Caco-2 (cell line): ENCODE results near the gene WNK2. TPM values are rescaled to one million over a fixed set of nuclear protein-coding genes. Genes with fewer than 3 reads are reported as not detected.

ENCODE experiments used
- BruUV-seq: library from RNA; stranded (reverse); fragments of 400-500 nt; replicated peaks from 2 replicates; lab custom pipeline; 2021; lab: Mats Ljungman, UMichigan
- CTCF ChIA-PET: fragments of 300-600 bp; sonication (Branson Sonifier 250); formaldehyde crosslinking; loops from one replicate; lab custom pipeline; 2022; ENCODE audit warnings: antibody characterized with exemption; lab: Charles Lee
- POLR2A ChIA-PET: fragments of 300-600 bp; sonication (Branson Sonifier 250); formaldehyde crosslinking; loops from one replicate; lab custom pipeline; 2022; ENCODE audit warnings: antibody characterized with exemption; lab: Charles Lee
- DNase-seq, 2 experiments: peaks; one replicate each; pipeline versions ENCODE4 v3.0.0 to v3.0.0-alpha.2; 2020 to 2022
- H3K27me3 ChIP-seq: replicated peaks from 2 replicates; pipeline ENCODE4 v1.6.0; 2011; ENCODE audit warnings: low read length; ENCODE audit not compliant: control insufficient read depth, insufficient read depth
- H3K36me3 ChIP-seq: 2 replicates; pipeline ENCODE4 v1.5.1; 2011; ENCODE audit warnings: low read length; ENCODE audit not compliant: control insufficient read depth, insufficient read depth
- H3K4me1 ChIP-seq: fragments of 250-450 bp; sonication (Bioruptor Pico); 2 replicates; pipeline ENCODE4 v1.5.1; 2020; ENCODE audit warnings: mild to moderate bottlenecking
- H3K4me3 ChIP-seq: 2 replicates; pipeline ENCODE4 v1.5.1; 2011; ENCODE audit warnings: low read depth, mild to moderate bottlenecking, control low read depth, low read length
- H3K9me3 ChIP-seq: fragments of 250-450 bp; sonication (Bioruptor Pico); 2 replicates; pipeline ENCODE4 v1.5.1; 2020; ENCODE audit warnings: mild to moderate bottlenecking, moderate library complexity
- H3K27ac Mint-ChIP-seq: one replicate; pipeline ENCODE4 v1.8.0; 2022; ENCODE audit warnings: mixed read lengths; ENCODE audit not compliant: unreplicated experiment
- H3K27me3 Mint-ChIP-seq: one replicate; pipeline ENCODE4 v1.8.0; 2022; ENCODE audit warnings: mixed read lengths; ENCODE audit not compliant: insufficient read depth, unreplicated experiment
- H3K36me3 Mint-ChIP-seq: one replicate; pipeline ENCODE4 v1.8.0; 2022; ENCODE audit warnings: mild to moderate bottlenecking, mixed read lengths; ENCODE audit not compliant: insufficient read depth, unreplicated experiment
- H3K4me1 Mint-ChIP-seq: one replicate; pipeline ENCODE4 v1.8.0; 2022; ENCODE audit warnings: low read depth, mixed read lengths; ENCODE audit not compliant: unreplicated experiment
- H3K4me3 Mint-ChIP-seq: one replicate; pipeline ENCODE4 v1.8.0; 2022; ENCODE audit warnings: mild to moderate bottlenecking, moderate library complexity, mixed read lengths; ENCODE audit not compliant: unreplicated experiment
- H3K9me3 Mint-ChIP-seq: one replicate; pipeline ENCODE4 v1.8.0; 2022; ENCODE audit warnings: mixed read lengths; ENCODE audit not compliant: unreplicated experiment
- CTCF ChIP-seq, 2 experiments: fragments of 200-600 bp in 1 of 2; IDR thresholded peaks; 1 replicate in 1 of 2; 2 replicates in 1 of 2; pipeline versions ENCODE4 v1.5.1 to v1.8.0; 2011 to 2022; ENCODE audit warnings: antibody characterized with exemption in 1 of 2, control low read depth in 1 of 2, inconsistent platforms in 1 of 2, low read depth in 1 of 2, low read length in 1 of 2, mild to moderate bottlenecking in 1 of 2, moderate library complexity in 1 of 2; ENCODE audit not compliant: insufficient read depth in 1 of 2, severe bottlenecking in 1 of 2, unreplicated experiment in 1 of 2
- intact Hi-C: fragments of 100-400 bp; cut with micrococcal nuclease; formaldehyde crosslinking; loops from one replicate; pipeline ENCODE4 v1.10.0; 2022; ENCODE audit not compliant: unreplicated experiment
- total RNA-seq: library from RNA; stranded (reverse); gene quantifications from 2 replicates; pipeline ENCODE4 v1.2.3, GENCODE V29; 2022

The WNK2 gene
- total RNA-seq, 1 experiment from 2014 or later, result 21.7 TPM

GRCh38 chr9:93192721-93193387 is 8.9 kb downstream of the WNK2 start:
- Mint-ChIP-seq H3K4me3 (no peak overlapping the region), H3K27me3 (no peaks in the 10 kb centered on the region), H3K27ac (no peak overlapping the region), H3K36me3 (peaks cover 9% of the 10 kb centered on the region), H3K4me1 (peaks cover 12% of the 10 kb centered on the region), H3K9me3 (no peaks in the 10 kb centered on the region)
- no TSS peak for BruUV-seq
- Histone ChIP-seq H3K4me3 (no peak overlapping the region), H3K36me3 (no peaks in the 10 kb centered on the region), H3K27me3 (no peaks in the 10 kb centered on the region), H3K9me3 (no peaks in the 10 kb centered on the region), H3K4me1 (peaks cover 11% of the 10 kb centered on the region)
- CTCF ChIA-PET, result no interaction called here
- POLR2A ChIA-PET, result no interaction called here
- DNase-seq, result no peak
- intact Hi-C loops, result no loop called here
- no peak for TF ChIP-seq CTCF (IDR thresholded peaks at IDR 0.05; ENCODE audit: insufficient read depth in 1 of 2, low read depth in 1 of 2, low read length in 1 of 2, severe bottlenecking in 1 of 2, unreplicated experiment in 1 of 2)

GRCh38 chr9:93193388-93194220 is 9.7 kb downstream of the WNK2 start:
- no peak overlapping the region for H3K4me3 ChIP-seq
- no peaks in the 10 kb centered on the region for H3K9me3 ChIP-seq
- no peaks in the 10 kb centered on the region for H3K27me3 Mint-ChIP-seq
- DNase-seq, result no peak
- CTCF ChIA-PET, result no interaction called here
- H3K27ac Mint-ChIP-seq, result no peak overlapping the region
- no peak overlapping the region for H3K4me3 Mint-ChIP-seq
- peaks cover 12% of the 10 kb centered on the region for H3K4me1 Mint-ChIP-seq
- no peak for TF ChIP-seq CTCF (IDR thresholded peaks at IDR 0.05; ENCODE audit: insufficient read depth in 1 of 2, low read depth in 1 of 2, low read length in 1 of 2, severe bottlenecking in 1 of 2, unreplicated experiment in 1 of 2)
- no peaks in the 10 kb centered on the region for H3K27me3 ChIP-seq
- BruUV-seq, result no TSS peak
- intact Hi-C loops, result no loop called here
- POLR2A ChIA-PET, result no interaction called here
- peaks cover 9% of the 10 kb centered on the region for H3K36me3 Mint-ChIP-seq
- H3K9me3 Mint-ChIP-seq, result no peaks in the 10 kb centered on the region
- H3K36me3 ChIP-seq, result no peaks in the 10 kb centered on the region
- peaks cover 11% of the 10 kb centered on the region for H3K4me1 ChIP-seq

- H3K4me3 Mint-ChIP-seq, result no peak overlapping the region
- H3K4me3 ChIP-seq, result no peak overlapping the region
- H3K36me3 ChIP-seq, result no peaks in the 10 kb centered on the region
- peaks cover 9% of the 10 kb centered on the region for H3K36me3 Mint-ChIP-seq
- intact Hi-C loops, result no loop called here
- no peaks in the 10 kb centered on the region for H3K9me3 ChIP-seq
- no peak for TF ChIP-seq CTCF (IDR thresholded peaks at IDR 0.05; ENCODE audit: insufficient read depth in 1 of 2, low read depth in 1 of 2, low read length in 1 of 2, severe bottlenecking in 1 of 2, unreplicated experiment in 1 of 2)
- no peaks in the 10 kb centered on the region for H3K27me3 Mint-ChIP-seq
- peaks cover 12% of the 10 kb centered on the region for H3K4me1 Mint-ChIP-seq
- CTCF ChIA-PET, result no interaction called here
- H3K4me1 ChIP-seq, result peaks cover 11% of the 10 kb centered on the region
- no peaks in the 10 kb centered on the region for H3K27me3 ChIP-seq
- no peak overlapping the region for H3K27ac Mint-ChIP-seq
- POLR2A ChIA-PET, result no interaction called here
- BruUV-seq, result no TSS peak
- no peaks in the 10 kb centered on the region for H3K9me3 Mint-ChIP-seq
- DNase-seq, result no peak
Observed at GRCh38 chr9:93194221-93194625, 10.3 kb downstream of the WNK2 start.
